Small intestine (tissue), 7 donors: ENCODE results near the gene TAGLN3. TPM values are rescaled to one million over a fixed set of nuclear protein-coding genes. Genes with fewer than 3 reads are reported as not detected.

Source experiments
- DNase-seq, 2 donors: peaks; one replicate each; pipeline versions ENCODE4 v3.0.0 to v3.0.0-alpha.2; 2013
- FAIRE-seq: peaks from 2 replicates; lab custom pipeline; 2012; peaks lifted over from hg19 to GRCh38; lab: Jason Lieb, UNC
- H3K27ac ChIP-seq, 3 donors: one replicate each; pipeline ENCODE4 v1.5.1; 2013; ENCODE audit warnings: low read length in 2 of 3, mild to moderate bottlenecking in 2 of 3, control low read depth in 1 of 3, inconsistent platforms in 1 of 3, low read depth in 1 of 3, moderate library complexity in 1 of 3
- H3K27me3 ChIP-seq, 3 donors: one replicate each; pipeline ENCODE4 v1.6.1; 2013; ENCODE audit warnings: low read length in 3 of 3, inconsistent platforms in 1 of 3; ENCODE audit not compliant: control insufficient read depth in 3 of 3, insufficient read depth in 3 of 3
- H3K36me3 ChIP-seq, 3 donors: one replicate each; pipeline ENCODE4 v1.6.1; 2013; ENCODE audit warnings: low read length in 3 of 3, inconsistent platforms in 1 of 3, low read depth in 1 of 3, mild to moderate bottlenecking in 1 of 3, moderate library complexity in 1 of 3; ENCODE audit not compliant: control insufficient read depth in 3 of 3, insufficient read depth in 2 of 3
- H3K4me1 ChIP-seq, 3 donors: one replicate each; pipeline ENCODE4 v1.6.1; 2013; ENCODE audit warnings: low read length in 2 of 3, inconsistent platforms in 1 of 3, low read depth in 1 of 3, mild to moderate bottlenecking in 1 of 3, moderate library complexity in 1 of 3; ENCODE audit not compliant: control insufficient read depth in 3 of 3, insufficient read depth in 2 of 3
- H3K4me3 ChIP-seq, 3 donors: one replicate each; pipeline ENCODE4 v1.5.1; 2013; ENCODE audit warnings: low read length in 3 of 3, control low read depth in 1 of 3, inconsistent platforms in 1 of 3, low read depth in 1 of 3, mild to moderate bottlenecking in 1 of 3, moderate library complexity in 1 of 3
- H3K9me3 ChIP-seq, 2 donors: one replicate each; pipeline ENCODE4 v1.6.1; 2013; ENCODE audit warnings: low read depth in 1 of 2, low read length in 1 of 2; ENCODE audit not compliant: control insufficient read depth in 2 of 2, insufficient read depth in 1 of 2
- WGBS, 3 donors: extraction: QIAGEN DNeasy Blood & Tissue Kit; methylation state at CpG; one replicate each; pipeline ENCODE4 v1.1.7; 2013; 5-methylcytosine and 5-hydroxymethylcytosine counted together
- polyA plus RNA-seq, 4 donors: library from polyadenylated mRNA; stranded (reverse) in 3 of 4; unstranded in 1 of 4; fragments of 200-250 nt in 3 of 4; fragments of 120-200 nt in 1 of 4; gene quantifications; one replicate each; pipeline versions ENCODE4 v1.2.1 to v1.2.3, GENCODE V29; 2013
- donor health status: healthy with polysubstance abuse.
- donor health status: control.
- donor health status: control.
- donor health status: Bipolar disorder and iron deficiency.
- donor health status: healthy.

The TAGLN3 gene
- polyA plus RNA-seq, 4 donors, result 1.4 to 2.7 TPM; not detected in 2

- 88 to 89% (median 88%) methylated on average over 10 of the region's 10 CpGs for WGBS, 3 donors
- H3K27me3 ChIP-seq, result no peaks in the 10 kb centered on the region
- no peak overlapping the region for H3K27ac ChIP-seq
- H3K4me1 ChIP-seq, result peaks cover 0 to 8% (median 6%) of the 10 kb centered on the region in 3 donors
- no peaks in the 10 kb centered on the region for H3K9me3 ChIP-seq
- no peak overlapping the region for H3K4me3 ChIP-seq
- no peak for FAIRE-seq
- no peak for DNase-seq
- peaks cover 0 to 3% (median 0%) of the 10 kb centered on the region in 3 donors for H3K36me3 ChIP-seq
These were observed 17.8 kb upstream of the TAGLN3 start for GRCh38 chr3:111980716-111981456.

DNA sequence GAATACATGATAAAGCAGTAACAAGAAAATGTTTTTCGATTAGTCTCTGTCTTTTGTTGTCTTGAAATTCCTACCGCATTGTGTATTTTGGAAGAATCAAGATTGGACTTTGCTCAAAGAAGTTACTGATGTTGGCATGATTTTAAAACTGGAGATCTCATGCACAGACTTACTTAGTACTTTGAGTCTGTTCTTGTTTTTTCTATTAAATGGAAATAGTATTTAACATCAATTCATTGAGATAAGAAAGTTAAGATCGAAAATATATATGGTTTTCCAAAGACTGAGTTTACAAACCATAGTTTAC is 17.3 kb upstream of the TAGLN3 start:
- Histone ChIP-seq H3K9me3 (no peaks in the 10 kb centered on the region), H3K27ac (no peak overlapping the region), H3K4me1 (peaks cover 0 to 8% (median 6%) of the 10 kb centered on the region in 3 donors), H3K27me3 (no peaks in the 10 kb centered on the region), H3K4me3 (no peak overlapping the region), H3K36me3 (peaks cover 0 to 5% (median 0%) of the 10 kb centered on the region in 3 donors)
- DNase-seq, result no peak
- WGBS, 3 donors, result 13 to 49% (median 37%) methylated on average over 3 of the region's 3 CpGs
- FAIRE-seq, result no peak

GRCh38 chr3:111984636-111985298 is 14.0 kb upstream of the TAGLN3 start:
- WGBS, 3 donors, result 46 to 54% (median 51%) methylated on average over 2 of the region's 2 CpGs

DNA sequence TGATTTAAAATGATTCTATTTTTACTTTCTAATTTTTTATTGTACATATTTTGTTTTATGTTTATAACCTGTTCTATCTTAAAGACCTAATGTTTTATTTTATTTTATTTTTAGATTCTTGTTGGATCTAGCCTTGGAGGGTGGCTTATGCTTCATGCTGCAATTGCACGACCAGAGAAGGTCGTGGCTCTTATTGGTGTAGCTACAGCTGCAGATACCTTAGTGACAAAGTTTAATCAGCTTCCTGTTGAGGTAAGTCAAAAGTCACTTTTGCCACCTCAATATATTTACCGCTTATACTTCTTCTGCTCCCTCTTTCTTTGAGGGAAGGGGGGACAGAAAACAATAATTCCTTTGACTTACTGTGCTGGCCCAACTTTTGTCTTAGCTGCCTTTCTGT is 11.9 kb upstream of the TAGLN3 start:
- no peak overlapping the region for H3K4me3 ChIP-seq
- no peaks in the 10 kb centered on the region for H3K27me3 ChIP-seq
- WGBS, 3 donors, result 58 to 75% (median 62%) methylated on average over 3 of the region's 3 CpGs
- H3K4me1 ChIP-seq, result peaks cover 0 to under 1% (median 0%) of the 10 kb centered on the region in 3 donors
- peaks cover 4 to 9% (median 5%) of the 10 kb centered on the region in 3 donors for H3K36me3 ChIP-seq
- H3K27ac ChIP-seq, result no peak overlapping the region
- FAIRE-seq (no peak), DNase-seq (no peak)
- no peaks in the 10 kb centered on the region for H3K9me3 ChIP-seq

More at GRCh38 chr3:111984636-111985298, 14.0 kb upstream of the TAGLN3 start:
- H3K36me3 ChIP-seq, result peaks cover 4 to 12% (median 5%) of the 10 kb centered on the region in 3 donors
- H3K27ac ChIP-seq, result no peak overlapping the region
- peaks cover 0 to 8% (median 6%) of the 10 kb centered on the region in 3 donors for H3K4me1 ChIP-seq
- DNase-seq, result no peak
- FAIRE-seq, result no peak
- H3K9me3 ChIP-seq, result no peaks in the 10 kb centered on the region
- no peak overlapping the region for H3K4me3 ChIP-seq
- H3K27me3 ChIP-seq, result no peaks in the 10 kb centered on the region

DNA sequence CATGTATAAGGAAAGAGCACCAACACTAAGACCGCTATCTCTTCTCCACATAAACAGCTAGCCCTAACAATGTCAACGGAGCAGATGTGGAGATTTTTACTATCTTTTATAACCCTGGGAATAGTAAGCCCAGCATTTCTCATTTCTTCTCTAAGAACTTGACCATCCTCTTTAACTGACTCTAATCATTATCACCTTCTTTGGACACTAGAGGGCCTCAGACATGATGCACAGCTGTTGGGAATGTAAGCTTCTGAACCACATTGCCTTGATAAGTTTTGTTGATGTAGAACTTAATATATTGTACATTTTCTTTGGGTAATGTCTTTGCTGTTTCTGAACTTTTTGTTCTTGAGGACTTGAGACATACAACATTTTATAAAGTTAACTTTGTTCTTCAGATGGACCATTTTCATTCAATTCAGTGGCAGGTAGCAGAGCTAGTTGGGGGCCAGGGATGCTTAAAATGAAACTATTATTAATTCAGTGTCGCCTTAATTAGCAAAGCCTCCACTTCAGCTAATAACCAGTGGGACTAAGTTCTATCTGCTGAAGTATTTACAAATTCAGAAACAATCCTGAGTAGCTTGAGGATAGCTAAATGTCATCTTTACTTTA is 9.6 kb upstream of the TAGLN3 start:
- no peak overlapping the region for H3K27ac ChIP-seq
- peaks cover 4 to 9% (median 5%) of the 10 kb centered on the region in 3 donors for H3K36me3 ChIP-seq
- H3K4me3 ChIP-seq, result no peak overlapping the region
- no peaks in the 10 kb centered on the region for H3K9me3 ChIP-seq
- DNase-seq (peak; percentile 63 to 69), FAIRE-seq (peak; percentile 83)
- 56 to 66% (median 57%) methylated on average over 3 of the region's 3 CpGs for WGBS, 3 donors
- H3K27me3 ChIP-seq, result no peaks in the 10 kb centered on the region
- H3K4me1 ChIP-seq, result no peaks in the 10 kb centered on the region

- H3K9me3 ChIP-seq, result no peaks in the 10 kb centered on the region
- no peak overlapping the region for H3K4me3 ChIP-seq
- DNase-seq (no peak), FAIRE-seq (no peak)
- H3K4me1 ChIP-seq, result no peaks in the 10 kb centered on the region
- H3K27me3 ChIP-seq, result no peaks in the 10 kb centered on the region
- WGBS, 3 donors, result 74 to 93% (median 81%) methylated on average over 2 of the region's 2 CpGs
- peaks cover 0 to 3% (median 1%) of the 10 kb centered on the region in 3 donors for H3K36me3 ChIP-seq
- H3K27ac ChIP-seq, result peak overlapping the region in 1 of 3 donors; percentile 14
These were observed 5.7 kb upstream of the TAGLN3 start for GRCh38 chr3:111993038-111993437.

GRCh38 chr3:111999484-112000324 is 982 bp downstream of the TAGLN3 start:
- Histone ChIP-seq H3K27me3 (peaks cover 0 to 25% (median 0%) of the 10 kb centered on the region in 3 donors), H3K36me3 (no peaks in the 10 kb centered on the region), H3K27ac (no peak overlapping the region), H3K9me3 (no peaks in the 10 kb centered on the region), H3K4me3 (peak overlapping the region in 1 of 3 donors; percentile 42), H3K4me1 (peaks cover 0 to 19% (median 5%) of the 10 kb centered on the region in 3 donors)
- WGBS, 3 donors, result 31 to 37% (median 37%) methylated on average over 19 of the region's 19 CpGs
- no peak for FAIRE-seq
- DNase-seq, result no peak

DNA sequence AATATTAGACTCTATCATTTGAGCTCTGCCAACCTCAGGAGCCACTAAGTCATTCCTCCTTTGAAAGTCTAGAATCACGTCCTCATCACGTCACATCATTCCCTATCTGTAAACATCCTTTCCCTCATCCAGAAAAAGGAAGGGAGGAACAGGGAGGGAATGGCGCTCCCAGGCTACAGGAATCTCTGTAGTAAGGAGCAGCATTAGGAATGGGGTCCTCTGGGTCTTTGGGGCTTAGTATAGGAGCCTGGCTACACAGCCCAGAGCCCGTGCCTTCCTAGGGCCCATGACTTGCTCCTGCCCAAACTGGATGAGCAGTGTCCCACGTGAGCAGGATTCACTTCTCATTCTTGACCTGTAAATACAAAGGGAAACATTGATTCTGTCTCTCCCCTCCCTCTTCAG is 1.6 kb downstream of the TAGLN3 start:
- peaks cover 0 to 25% (median 5%) of the 10 kb centered on the region in 3 donors for H3K4me1 ChIP-seq
- H3K9me3 ChIP-seq, result no peaks in the 10 kb centered on the region
- WGBS, 3 donors, result 88 to 91% (median 89%) methylated on average over 5 of the region's 5 CpGs
- FAIRE-seq, result no peak
- H3K27me3 ChIP-seq, result peaks cover 0 to 25% (median 0%) of the 10 kb centered on the region in 3 donors
- H3K4me3 ChIP-seq, result no peak overlapping the region
- no peak overlapping the region for H3K27ac ChIP-seq
- H3K36me3 ChIP-seq, result no peaks in the 10 kb centered on the region
- DNase-seq, result no peak
